Peyer's patch (tissue), 4 donors: ENCODE results near the gene RNASE7. TPM values are rescaled to one million over a fixed set of nuclear protein-coding genes. Genes with fewer than 3 reads are reported as not detected.
A peak's percentile ranks its signal among the peaks of the same experiment; 100 is the strongest.

ENCODE experiments used
- DNase-seq, 3 donors: peaks; one replicate each; pipeline ENCODE4 v3.0.0-alpha.2; 2017 to 2019
- H3K27ac ChIP-seq, 4 donors: fragments of 200-600 bp; sonication (generic); one replicate each; pipeline ENCODE4 v1.5.1; 2016 to 2019
- H3K27me3 ChIP-seq, 2 donors: fragments of 200-600 bp; sonication (generic); one replicate each; pipeline ENCODE4 v1.5.1; 2019
- H3K36me3 ChIP-seq, 3 donors: fragments of 200-600 bp; sonication (generic); one replicate each; pipeline ENCODE4 v1.5.1; 2016 to 2019
- H3K4me1 ChIP-seq, 4 donors: fragments of 200-600 bp; sonication (generic); one replicate each; pipeline ENCODE4 v1.5.1; 2016 to 2019
- H3K4me3 ChIP-seq, 4 donors: fragments of 200-600 bp; sonication (generic); 1 replicate in 3 of 4; 2 replicates in 1 of 4; pipeline ENCODE4 v1.5.1; 2016 to 2019; ENCODE audit warnings: mild to moderate bottlenecking in 1 of 4
- H3K9me3 ChIP-seq, 4 donors: fragments of 200-600 bp; sonication (generic); one replicate each; pipeline ENCODE4 v1.5.1; 2016 to 2019; ENCODE audit warnings: mild to moderate bottlenecking in 1 of 4
- POLR2A ChIP-seq, 2 donors: fragments of 450-650 bp; IDR thresholded peaks; one replicate each; pipeline ENCODE4 v1.5.1; 2017; ENCODE audit warnings: antibody characterized with exemption in 2 of 2, mild to moderate bottlenecking in 2 of 2, moderate library complexity in 2 of 2
- total RNA-seq, 4 donors: library from RNA; depleted of rRNA; stranded (reverse); fragments of >200 nt; gene quantifications; one replicate each; pipeline ENCODE4 v1.1.0, GENCODE V29; 2016
- TF ChIP-seq, protein P1 (sequence below), 6 experiments: fragments of 450-650 bp in 4 of 6; fragments of 200-600 bp in 2 of 6; sonication (generic) in 1 of 6; IDR thresholded peaks; one replicate each; pipeline ENCODE4 v1.5.1; 2017 to 2019; ENCODE audit warnings: antibody characterized with exemption in 6 of 6, mild to moderate bottlenecking in 3 of 6, moderate library complexity in 1 of 6

RNASE7 gene
- total RNA-seq, 4 donors from 2014 or later, result not detected

DNA sequence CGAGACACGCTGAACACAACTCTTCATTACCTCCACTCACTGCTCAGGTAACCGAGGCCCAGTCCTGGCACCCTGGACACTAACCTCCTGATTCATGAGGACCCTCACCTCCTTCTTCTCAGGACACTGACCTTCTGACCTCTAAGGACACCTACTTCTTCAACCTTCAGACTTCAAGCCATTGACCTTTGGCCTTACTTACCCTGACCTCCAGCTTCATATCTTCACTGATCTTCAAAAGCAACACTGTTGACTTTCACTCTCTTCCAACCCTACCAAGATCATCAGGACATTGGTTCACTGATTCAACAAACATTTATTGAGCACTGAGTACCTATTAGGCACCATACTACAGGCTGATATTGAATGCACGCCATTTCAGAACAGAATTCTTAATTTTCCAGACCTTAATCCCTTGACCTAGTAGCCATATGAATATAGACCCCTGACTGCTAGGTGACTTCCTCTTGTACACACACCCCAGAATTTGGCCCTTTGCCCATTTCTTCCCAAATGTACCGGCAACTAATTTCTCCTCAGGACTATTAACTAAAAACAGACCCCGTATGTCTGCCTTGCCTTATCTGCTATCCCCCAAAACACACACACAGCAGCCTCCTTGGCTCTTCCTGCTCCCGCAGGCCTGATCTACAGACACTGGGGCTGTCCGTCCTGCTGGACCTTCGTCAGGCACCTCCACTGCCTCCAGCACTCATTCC lies 33.7 kb downstream of the RNASE7 start:
- TF ChIP-seq POLR2A (IDR thresholded peaks at IDR 0.05), result no peak
- TF ChIP-seq, protein P1, sequence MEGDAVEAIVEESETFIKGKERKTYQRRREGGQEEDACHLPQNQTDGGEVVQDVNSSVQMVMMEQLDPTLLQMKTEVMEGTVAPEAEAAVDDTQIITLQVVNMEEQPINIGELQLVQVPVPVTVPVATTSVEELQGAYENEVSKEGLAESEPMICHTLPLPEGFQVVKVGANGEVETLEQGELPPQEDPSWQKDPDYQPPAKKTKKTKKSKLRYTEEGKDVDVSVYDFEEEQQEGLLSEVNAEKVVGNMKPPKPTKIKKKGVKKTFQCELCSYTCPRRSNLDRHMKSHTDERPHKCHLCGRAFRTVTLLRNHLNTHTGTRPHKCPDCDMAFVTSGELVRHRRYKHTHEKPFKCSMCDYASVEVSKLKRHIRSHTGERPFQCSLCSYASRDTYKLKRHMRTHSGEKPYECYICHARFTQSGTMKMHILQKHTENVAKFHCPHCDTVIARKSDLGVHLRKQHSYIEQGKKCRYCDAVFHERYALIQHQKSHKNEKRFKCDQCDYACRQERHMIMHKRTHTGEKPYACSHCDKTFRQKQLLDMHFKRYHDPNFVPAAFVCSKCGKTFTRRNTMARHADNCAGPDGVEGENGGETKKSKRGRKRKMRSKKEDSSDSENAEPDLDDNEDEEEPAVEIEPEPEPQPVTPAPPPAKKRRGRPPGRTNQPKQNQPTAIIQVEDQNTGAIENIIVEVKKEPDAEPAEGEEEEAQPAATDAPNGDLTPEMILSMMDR (IDR thresholded peaks at IDR 0.05), result no peak
- peaks cover 0 to 56% (median 0%) of the 10 kb centered on the region in 3 donors for H3K36me3 ChIP-seq

DNA sequence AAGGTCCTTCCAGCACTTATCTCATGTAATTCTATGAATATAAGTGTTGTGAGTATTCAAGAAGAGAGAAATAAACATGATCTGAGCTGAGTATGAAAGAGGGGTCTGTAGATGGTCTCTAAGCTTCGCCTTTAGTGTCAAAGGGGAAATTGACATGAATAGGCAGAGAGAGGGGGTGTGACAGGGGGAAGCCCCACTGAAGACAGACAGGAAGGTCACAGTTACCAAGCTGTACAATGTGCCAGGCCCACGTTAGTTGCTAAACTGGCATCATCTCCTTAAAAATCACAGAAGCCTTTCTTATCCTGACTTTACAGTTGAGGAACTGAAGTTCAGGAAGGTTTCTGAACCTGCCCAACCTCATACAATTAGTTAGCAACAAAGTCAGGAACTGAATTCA lies 35.5 kb downstream of the RNASE7 start:
- Histone ChIP-seq H3K36me3 (peaks cover 0 to 71% (median 0%) of the 10 kb centered on the region in 3 donors), H3K4me3 (no peak overlapping the region), H3K4me1 (peaks cover 0 to 2% (median 0%) of the 10 kb centered on the region in 4 donors), H3K9me3 (no peaks in the 10 kb centered on the region), H3K27ac (no peak overlapping the region), H3K27me3 (no peaks in the 10 kb centered on the region)
- no peak for TF ChIP-seq POLR2A (IDR thresholded peaks at IDR 0.05)
- TF ChIP-seq, protein P1 (IDR thresholded peaks at IDR 0.05), result no peak
- no peak for DNase-seq

More for the DNA sequence above, 33.7 kb downstream of the RNASE7 start:
- DNase-seq, result no peak
- H3K4me3 ChIP-seq, result no peak overlapping the region
- H3K27ac ChIP-seq, result no peak overlapping the region
- H3K9me3 ChIP-seq, result no peaks in the 10 kb centered on the region
- no peaks in the 10 kb centered on the region for H3K27me3 ChIP-seq
- H3K4me1 ChIP-seq, result peaks cover 0 to 20% (median 8%) of the 10 kb centered on the region in 4 donors

DNA sequence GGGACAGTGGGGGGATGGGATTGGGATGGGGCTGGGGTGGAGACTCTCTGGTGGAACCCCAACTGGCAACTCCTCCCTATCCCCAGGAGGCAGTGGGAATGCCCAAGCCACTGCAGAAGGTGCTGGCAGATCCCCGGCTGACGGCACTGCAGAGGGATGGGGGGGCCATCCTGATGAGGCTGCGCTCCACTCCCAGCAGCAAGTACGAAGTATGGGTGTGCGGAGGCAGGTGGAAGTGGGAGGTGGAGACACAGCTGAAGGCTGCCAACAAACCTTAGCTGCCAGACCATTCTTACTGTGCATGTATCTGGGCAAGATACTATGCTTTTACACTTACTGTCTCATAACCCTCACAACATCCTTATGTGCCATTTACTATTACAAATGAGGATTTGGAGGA lies 36.1 kb downstream of the RNASE7 start:
- H3K36me3 ChIP-seq, result peaks cover 0 to 76% (median 0%) of the 10 kb centered on the region in 3 donors
- no peak for DNase-seq
- H3K27ac ChIP-seq, result no peak overlapping the region
- H3K27me3 ChIP-seq, result no peaks in the 10 kb centered on the region
- no peak overlapping the region for H3K4me3 ChIP-seq
- H3K9me3 ChIP-seq, result no peaks in the 10 kb centered on the region
- H3K4me1 ChIP-seq, result no peaks in the 10 kb centered on the region
- TF ChIP-seq, protein P1 (IDR thresholded peaks at IDR 0.05), result no peak
- no peak for TF ChIP-seq POLR2A (IDR thresholded peaks at IDR 0.05)

DNA sequence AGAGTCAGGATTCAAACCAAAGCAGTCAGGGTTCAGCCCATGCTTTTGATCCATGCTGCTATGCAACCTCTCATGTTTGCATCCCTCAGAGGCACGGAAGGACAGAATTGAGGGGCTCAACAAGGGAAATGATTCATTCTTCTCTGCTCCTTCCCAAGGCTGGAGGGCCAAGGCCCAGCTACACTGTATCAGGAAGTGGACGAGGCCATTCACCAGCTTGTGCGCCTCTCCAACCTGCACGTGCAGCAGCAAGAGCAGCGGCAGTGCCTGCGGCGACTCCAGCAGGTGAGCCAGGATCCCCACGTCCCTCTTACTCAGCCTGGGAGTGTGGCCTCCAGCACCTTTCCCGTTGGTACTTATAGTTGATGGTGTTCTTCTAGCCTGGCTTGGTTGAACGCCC lies 36.6 kb downstream of the RNASE7 start:
- Histone ChIP-seq H3K9me3 (no peaks in the 10 kb centered on the region), H3K4me3 (no peak overlapping the region), H3K27me3 (no peaks in the 10 kb centered on the region), H3K36me3 (peaks cover 0 to 76% (median 0%) of the 10 kb centered on the region in 3 donors), H3K27ac (no peak overlapping the region), H3K4me1 (no peaks in the 10 kb centered on the region)
- no peak for DNase-seq
- no peak for TF ChIP-seq POLR2A (IDR thresholded peaks at IDR 0.05)
- TF ChIP-seq, protein P1 (IDR thresholded peaks at IDR 0.05), result no peak

DNA sequence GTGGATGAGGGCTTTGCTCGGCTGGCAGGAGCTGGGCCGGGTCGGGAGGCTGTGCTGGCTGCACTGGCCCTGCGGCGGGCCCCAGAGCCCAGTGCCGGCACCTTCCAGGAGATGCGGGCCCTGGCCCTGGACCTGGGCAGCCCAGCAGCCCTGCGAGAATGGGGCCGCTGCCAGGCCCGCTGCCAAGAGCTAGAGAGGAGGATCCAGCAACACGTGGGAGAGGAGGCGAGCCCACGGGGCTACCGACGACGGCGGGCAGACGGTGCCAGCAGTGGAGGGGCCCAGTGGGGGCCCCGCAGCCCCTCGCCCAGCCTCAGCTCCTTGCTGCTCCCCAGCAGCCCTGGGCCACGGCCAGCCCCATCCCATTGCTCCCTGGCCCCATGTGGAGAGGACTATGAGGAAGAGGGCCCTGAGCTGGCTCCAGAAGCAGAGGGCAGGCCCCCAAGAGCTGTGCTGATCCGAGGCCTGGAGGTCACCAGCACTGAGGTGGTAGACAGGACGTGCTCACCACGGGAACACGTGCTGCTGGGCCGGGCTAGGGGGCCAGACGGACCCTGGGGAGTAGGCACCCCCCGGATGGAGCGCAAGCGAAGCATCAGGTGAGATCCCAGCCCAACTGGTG lies 39.5 kb downstream of the RNASE7 start:
- H3K27me3 ChIP-seq, result no peaks in the 10 kb centered on the region
- H3K36me3 ChIP-seq, result peaks cover 0 to 68% (median 0%) of the 10 kb centered on the region in 3 donors
- H3K9me3 ChIP-seq, result no peaks in the 10 kb centered on the region
- no peak overlapping the region for H3K4me3 ChIP-seq
- TF ChIP-seq POLR2A (IDR thresholded peaks at IDR 0.05), result no peak
- TF ChIP-seq, protein P1 (IDR thresholded peaks at IDR 0.05), result no peak
- DNase-seq, result peak in 1 of 3 donors; percentile 42
- no peaks in the 10 kb centered on the region for H3K4me1 ChIP-seq
- no peak overlapping the region for H3K27ac ChIP-seq
